AG04450 (cell line): Measurements from ENCODE around the gene ACTN4. TPM values are rescaled to one million over a fixed set of nuclear protein-coding genes. Genes with fewer than 3 reads are reported as not detected.
A peak's percentile ranks its signal among the peaks of the same experiment; 100 is the strongest.

Experiments used
- CTCF ChIA-PET: fragments of 300-600, 350-600 bp; formaldehyde crosslinking; extraction: SDS; loops from one replicate; lab custom pipeline; 2022; ENCODE audit warnings: antibody characterized with exemption, inconsistent platforms; lab: Charles Lee
- POLR2A ChIA-PET: fragments of 350-600 bp; formaldehyde crosslinking; extraction: SDS; loops from one replicate; lab custom pipeline; 2021; ENCODE audit warnings: antibody characterized with exemption, inconsistent platforms; lab: Yijun Ruan, JAX
- DNase-seq: peaks from one replicate; pipeline ENCODE4 v3.0.0-alpha.2; 2011; ENCODE audit warnings: low read depth, low spot score
- H3K27ac ChIP-seq: one replicate; pipeline ENCODE4 v1.5.1; 2012; ENCODE audit warnings: low read depth, low read length, control low read depth
- H3K27me3 ChIP-seq: one replicate; pipeline ENCODE4 v1.6.0; 2012; ENCODE audit warnings: low read length; ENCODE audit not compliant: control insufficient read depth, insufficient read depth
- H3K4me3 ChIP-seq: 2 replicates; pipeline ENCODE4 v1.5.1; 2011; ENCODE audit warnings: mild to moderate bottlenecking, low read depth, low read length, control low read depth
- H3K9me3 ChIP-seq: 2 replicates; pipeline ENCODE4 v1.5.1; 2012; ENCODE audit warnings: low read length; ENCODE audit not compliant: control insufficient read depth, insufficient read depth
- polyA plus RNA-seq: library from polyadenylated mRNA; depleted of rRNA; stranded (reverse); fragments of >200 nt; gene quantifications from 2 replicates; pipeline ENCODE4 v1.2.3, GENCODE V29; 2011
- TF ChIP-seq, protein P1 (sequence below): IDR thresholded peaks from 2 replicates; pipeline ENCODE4 v1.5.1; 2011; ENCODE audit warnings: low read depth, low read length, control low read depth, inconsistent platforms

ACTN4 gene
- polyA plus RNA-seq, 1 experiment = 300 TPM

DNA sequence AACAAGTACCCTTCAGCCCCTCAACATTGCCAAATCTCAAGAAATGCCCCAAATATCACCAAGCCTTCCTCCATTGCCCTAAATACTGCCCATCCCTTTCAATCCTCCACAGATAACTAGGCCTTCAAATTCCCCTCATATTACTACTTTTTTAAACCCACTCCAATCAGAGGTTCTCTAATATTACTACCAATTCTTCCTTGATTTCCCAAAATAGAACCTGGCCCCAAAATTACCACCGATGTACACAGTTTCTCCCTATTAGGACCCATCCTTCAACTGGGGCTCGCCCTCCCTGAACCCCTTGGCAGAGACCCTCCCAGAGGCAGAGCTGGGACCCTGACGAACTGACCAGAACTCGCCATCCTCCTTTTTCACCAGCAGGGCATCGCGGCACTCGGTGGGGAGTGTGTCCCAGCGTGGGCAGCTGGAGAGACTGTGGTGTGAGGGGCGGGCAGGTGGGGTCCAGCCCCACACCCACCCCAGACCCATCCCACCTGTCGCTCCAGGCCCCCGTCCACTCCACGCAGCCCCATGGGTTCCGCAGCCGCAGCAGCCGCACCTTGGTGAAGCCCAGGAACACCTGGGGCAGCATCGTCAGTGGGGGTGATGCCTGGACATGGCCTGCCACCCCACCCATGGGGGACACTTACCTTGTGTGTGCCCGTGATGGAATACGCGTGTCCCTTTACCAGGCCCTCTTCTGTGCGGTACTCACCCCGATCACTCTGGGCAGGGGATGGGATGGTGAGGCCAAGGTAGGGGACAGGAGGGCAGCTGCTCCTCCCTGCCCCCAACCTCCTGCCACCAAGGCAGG lies 90.7 kb downstream of the ACTN4 start:
- no peak overlapping the region for H3K4me3 ChIP-seq
- H3K9me3 ChIP-seq = no peaks in the 10 kb centered on the region; the same call in 1 of the 2 replicates
- ChIA-PET CTCF (interaction anchor here (1.2 kb wide), 1 partner anchor 192 kb away, joined by 3 read pairs; the partner anchor contains the start of genes MRPS12 and SARS2), POLR2A (no interaction called here)
- no peak overlapping the region for H3K27ac ChIP-seq
- H3K27me3 ChIP-seq = peaks cover 3% of the 10 kb centered on the region
- no peak for DNase-seq
- TF ChIP-seq, protein P1, sequence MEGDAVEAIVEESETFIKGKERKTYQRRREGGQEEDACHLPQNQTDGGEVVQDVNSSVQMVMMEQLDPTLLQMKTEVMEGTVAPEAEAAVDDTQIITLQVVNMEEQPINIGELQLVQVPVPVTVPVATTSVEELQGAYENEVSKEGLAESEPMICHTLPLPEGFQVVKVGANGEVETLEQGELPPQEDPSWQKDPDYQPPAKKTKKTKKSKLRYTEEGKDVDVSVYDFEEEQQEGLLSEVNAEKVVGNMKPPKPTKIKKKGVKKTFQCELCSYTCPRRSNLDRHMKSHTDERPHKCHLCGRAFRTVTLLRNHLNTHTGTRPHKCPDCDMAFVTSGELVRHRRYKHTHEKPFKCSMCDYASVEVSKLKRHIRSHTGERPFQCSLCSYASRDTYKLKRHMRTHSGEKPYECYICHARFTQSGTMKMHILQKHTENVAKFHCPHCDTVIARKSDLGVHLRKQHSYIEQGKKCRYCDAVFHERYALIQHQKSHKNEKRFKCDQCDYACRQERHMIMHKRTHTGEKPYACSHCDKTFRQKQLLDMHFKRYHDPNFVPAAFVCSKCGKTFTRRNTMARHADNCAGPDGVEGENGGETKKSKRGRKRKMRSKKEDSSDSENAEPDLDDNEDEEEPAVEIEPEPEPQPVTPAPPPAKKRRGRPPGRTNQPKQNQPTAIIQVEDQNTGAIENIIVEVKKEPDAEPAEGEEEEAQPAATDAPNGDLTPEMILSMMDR = 0 out of 2 replicates have a peak, but pooled peaks have one; percentile 3

DNA sequence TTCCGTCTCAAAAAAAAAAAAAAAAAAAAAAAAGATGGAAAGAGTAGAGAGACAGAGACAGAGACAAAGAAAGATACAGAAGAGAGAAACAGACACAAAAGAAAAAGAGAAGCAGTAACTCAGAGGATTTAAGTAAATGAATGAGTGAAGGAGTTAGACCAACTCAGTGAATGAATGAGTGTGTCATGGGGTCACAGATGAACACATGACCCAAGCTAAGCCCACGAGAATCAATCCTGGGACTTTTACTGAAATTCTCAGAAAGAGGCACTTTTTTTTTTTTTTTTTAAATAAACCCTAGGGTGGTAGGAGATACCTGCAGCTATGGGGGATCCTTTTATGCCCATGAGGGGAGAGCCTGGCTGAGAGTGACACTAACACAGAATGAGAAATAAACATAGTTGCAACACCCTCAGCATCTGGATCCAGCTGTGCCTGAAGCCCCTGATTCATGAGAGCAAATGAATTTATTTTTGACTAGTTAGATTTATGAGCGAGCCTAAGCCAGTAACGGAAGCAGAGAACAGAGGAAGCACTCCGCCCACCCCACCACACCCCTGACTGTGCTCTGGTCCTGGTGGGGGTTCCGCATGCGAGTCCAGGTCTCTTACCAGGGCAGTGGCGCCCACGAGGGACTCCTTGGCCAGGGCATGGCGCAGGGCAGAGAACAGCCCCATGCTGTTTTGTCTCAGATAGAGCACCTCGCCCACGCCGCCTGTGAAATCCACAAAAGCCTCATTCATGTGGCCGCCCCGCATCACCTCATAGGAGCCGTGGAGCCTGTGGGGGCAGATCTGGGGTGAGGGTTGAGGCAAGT lies 92.2 kb downstream of the ACTN4 start:
- DNase-seq = no peak
- ChIA-PET POLR2A (interaction anchor here (0.7 kb wide), 1 partner anchor 111 kb away, joined by 3 read pairs; no protein-coding TSS in a partner anchor), CTCF (interaction anchor here (0.7 to 1.2 kb wide), 2 partner anchors 9 to 485 kb away, joined by 3 to 5 read pairs; no protein-coding TSS in a partner anchor)
- TF ChIP-seq, protein P1 = no peak
- peaks cover 3% of the 10 kb centered on the region for H3K27me3 ChIP-seq
- no peaks in the 10 kb centered on the region; the same call in 1 of the 2 replicates for H3K9me3 ChIP-seq
- H3K4me3 ChIP-seq = no peak overlapping the region
- H3K27ac ChIP-seq = no peak overlapping the region

DNA sequence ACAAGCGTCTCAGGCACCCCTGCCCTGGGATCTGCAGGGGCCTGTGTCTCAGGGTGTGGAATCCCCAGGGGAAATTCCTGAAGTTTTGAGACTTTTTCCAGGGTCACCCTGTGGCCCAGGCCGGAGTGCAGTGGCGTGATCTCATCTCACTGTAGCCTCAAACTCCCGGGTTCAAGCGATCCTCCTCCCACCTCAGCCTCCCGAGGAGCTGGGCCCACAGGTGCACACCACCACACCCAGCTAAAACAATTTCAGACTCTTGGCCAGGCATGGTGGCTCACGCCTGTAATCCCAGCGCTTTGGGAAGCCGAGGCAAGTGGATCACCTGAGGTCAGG lies 92.8 kb downstream of the ACTN4 start:
- TF ChIP-seq, protein P1 = no peak
- ChIA-PET CTCF (interaction anchor here (0.7 to 1.2 kb wide), 2 partner anchors 10 to 486 kb away, joined by 3 to 5 read pairs; no protein-coding TSS in a partner anchor), POLR2A (interaction anchor here (0.7 kb wide), 1 partner anchor 111 kb away, joined by 3 read pairs; no protein-coding TSS in a partner anchor)
- H3K27me3 ChIP-seq = peaks cover 3% of the 10 kb centered on the region
- no peak overlapping the region for H3K4me3 ChIP-seq
- no peak for DNase-seq
- no peaks in the 10 kb centered on the region; the same call in 1 of the 2 replicates for H3K9me3 ChIP-seq
- no peak overlapping the region for H3K27ac ChIP-seq

DNA sequence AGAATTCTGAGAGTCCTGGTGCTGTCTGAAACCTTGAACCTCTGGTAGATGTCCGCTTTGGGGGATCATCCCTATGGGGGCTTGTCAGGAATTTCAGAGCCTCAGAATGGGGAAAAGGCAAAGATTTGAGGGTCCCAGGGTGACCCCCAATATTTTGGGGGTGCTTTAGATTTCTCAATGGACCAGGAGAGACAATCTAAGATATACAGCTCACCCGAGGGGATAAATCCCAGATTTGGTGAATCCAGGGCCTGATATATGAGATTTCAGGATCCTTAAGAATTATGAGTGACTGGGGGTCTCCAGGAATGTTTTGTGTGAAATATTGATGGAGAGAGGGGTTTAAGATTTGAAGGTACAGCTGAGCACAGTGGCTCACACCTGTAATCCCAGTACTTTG lies 93.5 kb downstream of the ACTN4 start:
- no peak overlapping the region for H3K4me3 ChIP-seq
- H3K9me3 ChIP-seq = no peaks in the 10 kb centered on the region; the same call in 1 of the 2 replicates
- ChIA-PET POLR2A (no interaction called here), CTCF (no interaction called here)
- TF ChIP-seq, protein P1 = no peak
- DNase-seq = no peak
- H3K27me3 ChIP-seq = peaks cover 3% of the 10 kb centered on the region
- H3K27ac ChIP-seq = no peak overlapping the region
